GM23338 (cell line): ENCODE data around the gene UGT1A4. TPM values are rescaled to one million over a fixed set of nuclear protein-coding genes. Genes with fewer than 3 reads are reported as not detected.
"Not testable (repeated sequence)": the region's sequence is repeated elsewhere in the genome, so short reads cannot be mapped to it uniquely, and the experiment has no call there.

Experiments
- ATAC-seq: fragments of 200-7000 bp; cut with Tn5 transposase; 3 replicates; pipeline ENCODE4 v1.9.1; 2020
- DNase-seq: peaks from one replicate; pipeline ENCODE4 v3.0.0-alpha.2; 2015; ENCODE audit warnings: low spot score
- H2AFZ ChIP-seq: fragments of 200-600 bp; sonication (generic); 2 replicates; pipeline ENCODE4 v1.8.0; 2016; ENCODE audit warnings: antibody characterized with exemption, mild to moderate bottlenecking, moderate library complexity
- H3F3A ChIP-seq: fragments of 200-600 bp; sonication (generic); replicated peaks from 2 replicates; pipeline ENCODE4 v1.8.0; 2017; ENCODE audit warnings: antibody characterized with exemption, mixed run types, low read depth
- H3K27ac ChIP-seq: fragments of 200-600 bp; sonication (generic); 2 replicates; pipeline ENCODE4 v1.6.1; 2016; ENCODE audit warnings: low read depth
- H3K27me3 ChIP-seq: fragments of 200-600 bp; sonication (generic); 2 replicates; pipeline ENCODE4 v1.8.0; 2016; ENCODE audit warnings: mild to moderate bottlenecking, mixed run types, moderate library complexity; ENCODE audit not compliant: insufficient read depth
- H3K36me3 ChIP-seq: fragments of 200-600 bp; sonication (generic); 2 replicates; pipeline ENCODE4 v1.8.0; 2016; ENCODE audit warnings: mild to moderate bottlenecking; ENCODE audit not compliant: insufficient read depth
- H3K4me1 ChIP-seq: fragments of 200-600 bp; sonication (generic); 2 replicates; pipeline ENCODE4 v1.8.0; 2016; ENCODE audit warnings: mild to moderate bottlenecking, moderate library complexity; ENCODE audit not compliant: insufficient read depth
- H3K4me2 ChIP-seq: fragments of 200-600 bp; sonication (generic); 2 replicates; pipeline ENCODE4 v1.7.1; 2017; ENCODE audit warnings: mixed run types
- H3K4me3 ChIP-seq: fragments of 200-600 bp; sonication (generic); 2 replicates; pipeline ENCODE4 v1.6.1; 2016; ENCODE audit warnings: mixed run types
- H3K79me2 ChIP-seq: fragments of 200-600 bp; sonication (generic); replicated peaks from 2 replicates; pipeline ENCODE4 v1.8.0; 2017; ENCODE audit warnings: mild to moderate bottlenecking; ENCODE audit not compliant: insufficient read depth
- H3K9me2 ChIP-seq: fragments of 200-600 bp; sonication (generic); 2 replicates; pipeline ENCODE4 v1.8.0; 2017; ENCODE audit not compliant: insufficient read depth
- H4K20me1 ChIP-seq: fragments of 200-600 bp; sonication (generic); replicated peaks from 2 replicates; pipeline ENCODE4 v1.8.0; 2017; ENCODE audit warnings: mild to moderate bottlenecking; ENCODE audit not compliant: insufficient read depth
- H3K27ac Mint-ChIP-seq: 2 replicates; pipeline ENCODE4 v1.8.0; 2020; ENCODE audit warnings: inconsistent platforms, mild to moderate bottlenecking, moderate library complexity, mixed read lengths
- H3K27me3 Mint-ChIP-seq: 3 replicates; pipeline ENCODE4 v1.8.0; 2022; ENCODE audit warnings: low read depth, mild to moderate bottlenecking, moderate library complexity, mixed read lengths, inconsistent platforms; ENCODE audit not compliant: insufficient read depth, poor library complexity
- H3K36me3 Mint-ChIP-seq: 3 replicates; pipeline ENCODE4 v1.8.0; 2021; ENCODE audit warnings: low read depth, mild to moderate bottlenecking, inconsistent platforms, moderate library complexity, mixed read lengths
- H3K4me1 Mint-ChIP-seq: 3 replicates; pipeline ENCODE4 v1.8.0; 2020; ENCODE audit warnings: mild to moderate bottlenecking, inconsistent platforms, mixed read lengths
- H3K4me3 Mint-ChIP-seq: 3 replicates; pipeline ENCODE4 v1.8.0; 2021; ENCODE audit warnings: moderate library complexity, mild to moderate bottlenecking, inconsistent platforms, mixed read lengths
- H3K9me3 Mint-ChIP-seq: 3 replicates; pipeline ENCODE4 v1.8.0; 2020; ENCODE audit warnings: moderate library complexity, mild to moderate bottlenecking, inconsistent platforms, mixed read lengths
- CREB1 ChIP-seq: fragments of 250-450 bp; sonication (Bioruptor Pico); IDR thresholded peaks from 2 replicates; pipeline ENCODE4 v1.5.0; 2020; ENCODE audit warnings: low read depth, mild to moderate bottlenecking, moderate library complexity
- EZH2 ChIP-seq: fragments of 200-600 bp; sonication (generic); IDR thresholded peaks from one replicate; pipeline ENCODE4 v1.8.0; 2017; ENCODE audit warnings: antibody characterized with exemption, mild to moderate bottlenecking, low read depth; ENCODE audit not compliant: unreplicated experiment
- EZH2phosphoT487 ChIP-seq: fragments of 200-600 bp; sonication (generic); IDR thresholded peaks from one replicate; pipeline ENCODE4 v1.8.1; 2018; ENCODE audit warnings: antibody characterized with exemption; ENCODE audit not compliant: unreplicated experiment
- JUNB ChIP-seq: IDR thresholded peaks from one replicate; pipeline ENCODE4 v1.6.1; 2016; ENCODE audit warnings: antibody characterized with exemption; ENCODE audit not compliant: unreplicated experiment
- STAT1 ChIP-seq: IDR thresholded peaks from one replicate; pipeline ENCODE4 v1.6.1; 2016; ENCODE audit warnings: antibody characterized with exemption; ENCODE audit not compliant: unreplicated experiment
- ZNF114 ChIP-seq: fragments of 250-450 bp; sonication (Bioruptor Pico); IDR thresholded peaks from 2 replicates; pipeline ENCODE4 v1.5.0; 2020; ENCODE audit warnings: mild to moderate bottlenecking, moderate library complexity
- ZNF331 ChIP-seq: fragments of 250-450 bp; sonication (Bioruptor Pico); IDR thresholded peaks from 2 replicates; pipeline ENCODE4 v1.5.0; 2020; ENCODE audit warnings: low read depth, mild to moderate bottlenecking, moderate library complexity
- polyA plus RNA-seq: library from polyadenylated mRNA; unstranded; fragments of >200 nt; fragmentation: Nextera tagmentation; extraction: Ambion mirVana; gene quantifications from 2 replicates; pipeline ENCODE4 v1.2.1, GENCODE V29; 2016
- total RNA-seq: library from RNA; depleted of rRNA; stranded (reverse); fragments of >200 nt; shearing (Covaris generic); gene quantifications from 2 replicates; pipeline ENCODE4 v1.2.3, GENCODE V29; 2014
- TF ChIP-seq, protein P1 (sequence below): IDR thresholded peaks from 2 replicates; pipeline ENCODE4 v1.6.1; 2016; ENCODE audit warnings: antibody characterized with exemption

UGT1A4 gene
- total and polyA plus RNA-seq, 2 experiments from 2014 or later, result not detected

DNA sequence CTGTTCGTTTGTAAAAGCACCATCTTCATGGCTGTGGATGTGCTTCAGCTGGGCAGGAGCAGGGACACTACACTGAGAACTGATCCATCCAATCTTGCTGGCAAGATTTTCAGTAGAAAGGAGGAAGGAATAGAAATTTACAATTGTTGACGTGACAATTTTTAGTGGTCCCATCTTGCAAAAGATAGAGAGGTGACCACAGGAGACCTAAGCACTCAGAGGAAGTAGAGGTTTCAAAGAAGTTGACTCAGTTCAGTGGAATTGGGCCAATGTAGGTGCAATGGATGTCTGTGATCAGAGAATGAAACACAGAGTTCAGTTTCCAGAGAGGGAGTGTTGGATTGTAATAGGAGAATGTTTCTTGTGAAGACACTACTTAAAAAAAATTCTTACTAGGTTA is 4.4 kb upstream of the UGT1A4 start:
- ATAC-seq, result no peak
- TF ChIP-seq ZNF114 (CRISPR knock-in tag) (no peak), EZH2 (no peak), CREB1 (CRISPR knock-in tag) (no peak), STAT1 (no peak), JUNB (no peak)
- TF ChIP-seq, protein P1, sequence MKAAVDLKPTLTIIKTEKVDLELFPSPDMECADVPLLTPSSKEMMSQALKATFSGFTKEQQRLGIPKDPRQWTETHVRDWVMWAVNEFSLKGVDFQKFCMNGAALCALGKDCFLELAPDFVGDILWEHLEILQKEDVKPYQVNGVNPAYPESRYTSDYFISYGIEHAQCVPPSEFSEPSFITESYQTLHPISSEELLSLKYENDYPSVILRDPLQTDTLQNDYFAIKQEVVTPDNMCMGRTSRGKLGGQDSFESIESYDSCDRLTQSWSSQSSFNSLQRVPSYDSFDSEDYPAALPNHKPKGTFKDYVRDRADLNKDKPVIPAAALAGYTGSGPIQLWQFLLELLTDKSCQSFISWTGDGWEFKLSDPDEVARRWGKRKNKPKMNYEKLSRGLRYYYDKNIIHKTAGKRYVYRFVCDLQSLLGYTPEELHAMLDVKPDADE, result no peak
- Histone ChIP-seq H3K27me3 (no peaks in the 10 kb centered on the region), H4K20me1 (no peaks in the 10 kb centered on the region), H3K27ac (no peak overlapping the region), H3F3A (no peaks in the 10 kb centered on the region), H3K36me3 (no peaks in the 10 kb centered on the region), H3K4me3 (no peak overlapping the region), H3K4me2 (no peak overlapping the region), H2AFZ (no peak overlapping the region), H3K79me2 (no peaks in the 10 kb centered on the region), H3K9me2 (no peaks in the 10 kb centered on the region), H3K4me1 (no peaks in the 10 kb centered on the region)
- H3K4me3 Mint-ChIP-seq, result no peak overlapping the region
- H3K9me3 Mint-ChIP-seq, result peaks cover 5% of the 10 kb centered on the region; the same call in 2 of the 3 replicates
- peaks cover 13% of the 10 kb centered on the region for H3K27me3 Mint-ChIP-seq
- H3K27ac Mint-ChIP-seq, result no peak overlapping the region
- H3K4me1 Mint-ChIP-seq, result peaks cover 4% of the 10 kb centered on the region; the same call in 1 of the 3 replicates
- no peak for DNase-seq
- H3K36me3 Mint-ChIP-seq, result no peaks in the 10 kb centered on the region

DNA sequence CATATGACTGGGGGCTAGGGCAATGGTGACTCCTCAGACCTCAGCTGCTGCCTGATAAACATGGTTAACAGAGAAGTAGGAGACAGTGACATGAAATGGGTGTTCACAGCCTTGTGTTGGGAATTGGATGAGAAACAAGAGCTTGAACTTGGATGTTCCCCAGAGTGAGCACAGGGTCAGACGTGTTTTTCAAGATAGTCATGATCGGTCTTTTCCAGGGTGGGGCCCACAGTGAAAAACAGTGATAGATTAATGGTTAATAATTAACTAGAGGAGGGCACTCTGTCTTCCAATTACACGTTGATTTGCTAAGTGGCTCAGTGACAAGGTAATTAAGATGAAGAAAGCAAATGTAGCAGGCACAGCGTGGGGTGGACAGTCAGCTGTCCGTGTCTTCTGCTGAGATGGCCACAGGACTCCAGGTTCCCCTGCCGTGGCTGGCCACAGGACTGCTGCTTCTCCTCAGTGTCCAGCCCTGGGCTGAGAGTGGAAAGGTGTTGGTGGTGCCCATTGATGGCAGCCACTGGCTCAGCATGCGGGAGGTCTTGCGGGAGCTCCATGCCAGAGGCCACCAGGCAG is 10.3 kb downstream of the UGT1A4 start, which contains the start of gene UGT1A3:
TSS of gene UGT1A3 (plus strand) at position 320 of the 579 bp plus-strand sequence. CDS start at position 405, 85 bp downstream.
- H3F3A ChIP-seq, result no peaks in the 10 kb centered on the region
- no peak within 1 kb of the TSS for H3K4me2 ChIP-seq
- no peaks in the 10 kb centered on the region for H3K27me3 ChIP-seq
- ATAC-seq (no peak), DNase-seq (no peak)
- no peak within 1 kb of the TSS for H3K27ac Mint-ChIP-seq
- H3K36me3 Mint-ChIP-seq, result peaks cover 7% of the 10 kb centered on the region; the same call in 2 of the 3 replicates
- H3K4me1 ChIP-seq, result no peaks in the 10 kb centered on the region
- H3K79me2 ChIP-seq, result no peaks in the 10 kb centered on the region
- H3K27ac ChIP-seq, result no peak within 1 kb of the TSS
- H3K36me3 ChIP-seq, result no peaks in the 10 kb centered on the region
- TF ChIP-seq EZH2phosphoT487 (no peak), JUNB (no peak), EZH2 (no peak), ZNF331 (CRISPR knock-in tag) (no peak)
- peaks cover 2% of the 10 kb centered on the region for H3K27me3 Mint-ChIP-seq
- peaks cover 30% of the 10 kb centered on the region for H3K9me3 Mint-ChIP-seq
- no peaks in the 10 kb centered on the region for H3K4me1 Mint-ChIP-seq
- no peaks in the 10 kb centered on the region for H4K20me1 ChIP-seq
- no peak within 1 kb of the TSS for H3K4me3 Mint-ChIP-seq
- no peak within 1 kb of the TSS for H2AFZ ChIP-seq
- H3K4me3 ChIP-seq, result no peak within 1 kb of the TSS
- H3K9me2 ChIP-seq, result no peaks in the 10 kb centered on the region

DNA sequence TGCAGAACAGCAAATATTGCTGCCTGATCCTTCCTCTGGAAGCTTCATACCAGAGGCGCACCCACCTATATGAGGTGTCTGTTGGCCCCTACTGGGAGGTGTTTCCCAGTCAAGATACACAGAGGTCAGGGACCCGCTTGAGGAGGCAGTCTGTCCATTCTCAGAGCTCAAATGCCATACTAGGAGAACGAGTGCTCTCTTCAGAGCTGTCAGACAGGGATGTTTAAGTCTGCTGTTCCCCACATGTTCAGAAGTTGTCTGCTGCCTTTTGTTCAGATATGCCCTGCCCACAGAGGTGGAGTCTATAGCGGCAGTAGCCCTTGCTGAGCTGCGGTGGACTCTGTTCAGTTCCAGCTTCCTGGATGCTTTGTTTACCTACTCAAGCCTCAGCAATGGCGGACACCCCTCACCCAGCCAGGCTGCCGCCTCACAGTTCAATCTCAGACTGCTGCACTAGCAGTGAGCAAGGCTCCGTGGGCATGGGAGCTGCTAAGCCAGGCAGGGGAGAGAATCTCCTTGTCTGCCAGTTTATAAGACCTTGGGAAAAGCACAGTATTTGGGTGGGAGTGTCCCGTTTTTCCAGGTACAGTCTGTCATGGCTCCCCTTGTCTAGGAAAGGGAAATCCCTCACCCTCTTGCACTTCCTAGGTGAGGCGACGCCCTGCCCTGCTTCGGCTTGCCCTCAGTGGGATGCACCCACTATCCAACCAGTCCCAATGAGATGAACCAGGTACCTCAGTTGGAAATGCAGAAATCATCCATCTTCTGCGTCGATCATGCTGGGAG is 18.5 kb downstream of the UGT1A4 start:
- H3K4me3 ChIP-seq, H3K79me2 ChIP-seq, H3K4me3 Mint-ChIP-seq, DNase-seq, H3K27ac ChIP-seq, H3K9me2 ChIP-seq, H3K27ac Mint-ChIP-seq, ATAC-seq, H2AFZ ChIP-seq, H3K4me2 ChIP-seq, H3K27me3 ChIP-seq, H3K4me1 Mint-ChIP-seq, H3K36me3 ChIP-seq, H3K4me1 ChIP-seq, H4K20me1 ChIP-seq, H3K27me3 Mint-ChIP-seq, H3K36me3 Mint-ChIP-seq, H3F3A ChIP-seq: not testable (repeated sequence)
- peaks cover 32% of the 10 kb centered on the region for H3K9me3 Mint-ChIP-seq
